Epidermal melanocyte (primary cell): Measurements from ENCODE around the gene RELN.
"Not testable (repeated sequence)": the region's sequence is repeated elsewhere in the genome, so short reads cannot be mapped to it uniquely, and the experiment has no call there.

ENCODE experiments used
- DNase-seq: peaks from one replicate; pipeline ENCODE4 v3.0.0; 2011; ENCODE audit warnings: low spot score; ENCODE audit not compliant: insufficient read length

Gene RELN

DNA sequence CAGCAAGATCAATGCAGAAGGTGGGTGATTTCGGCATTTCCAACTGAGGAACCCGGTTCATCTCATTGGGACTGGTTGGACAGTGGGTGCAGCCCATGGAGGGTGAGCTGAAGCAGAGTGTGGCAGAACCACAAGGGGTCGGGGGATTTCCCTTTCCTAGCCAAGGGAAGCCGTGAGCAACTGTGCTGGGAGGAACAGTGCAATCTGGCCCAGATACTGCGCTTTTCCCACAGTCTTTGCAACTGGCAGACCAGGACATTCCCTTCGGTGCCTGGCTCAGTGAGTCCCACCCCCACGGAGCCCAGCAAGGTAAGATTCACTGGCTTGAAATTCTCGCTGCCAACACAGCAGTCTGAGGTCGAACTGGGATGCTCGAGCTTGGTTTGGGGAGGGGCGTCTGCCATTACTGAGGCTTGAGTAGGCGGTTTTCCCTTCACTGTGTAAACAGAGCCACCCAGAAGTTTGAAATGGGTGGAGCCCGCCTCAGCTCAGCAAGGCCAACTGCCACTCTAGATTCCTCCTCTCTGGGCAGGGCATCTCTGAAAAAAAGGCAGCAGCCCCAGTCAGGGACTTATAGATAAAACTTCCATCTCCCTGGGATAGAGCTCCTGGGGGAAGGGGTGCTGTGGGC lies 484.8 kb downstream of the RELN start:
- DNase-seq = no peak

DNA sequence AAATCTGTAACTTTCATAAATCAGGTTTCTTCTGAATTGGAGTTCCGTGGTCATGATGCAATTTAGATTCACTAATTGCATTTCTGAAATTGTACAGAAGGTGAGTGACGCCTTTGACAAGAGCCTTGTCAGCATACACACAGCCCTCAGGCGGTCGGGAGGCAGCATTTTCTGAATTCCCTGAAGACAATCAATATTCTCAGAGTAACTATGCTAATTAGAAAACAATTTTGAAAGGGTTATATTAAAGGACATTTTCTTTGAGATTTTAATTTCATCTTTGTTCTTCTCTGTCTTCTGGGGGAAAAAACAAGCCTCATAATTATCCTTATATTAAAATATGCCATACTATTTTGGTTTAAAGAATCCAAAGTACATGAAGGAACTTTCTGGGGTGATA lies 488.3 kb downstream of the RELN start:
- no peak for DNase-seq

DNA sequence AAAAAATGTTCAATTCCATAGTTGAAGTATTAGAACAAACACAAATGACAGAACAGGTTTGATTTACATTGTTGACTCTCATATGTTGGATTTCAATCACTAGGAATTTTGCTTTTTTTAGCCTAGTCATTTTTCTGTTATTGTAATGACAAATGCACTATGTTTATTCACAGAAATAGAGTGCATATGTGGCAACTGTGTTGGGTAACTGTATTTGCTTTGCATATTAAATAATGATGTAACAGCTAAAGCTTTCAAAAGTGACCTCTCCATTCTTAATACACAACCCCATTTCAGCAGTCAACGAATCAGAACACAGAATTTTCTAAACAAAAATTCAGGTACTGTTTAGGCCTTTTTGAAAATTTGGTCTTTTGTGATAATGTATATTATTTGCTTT lies 489.5 kb downstream of the RELN start:
- DNase-seq = no peak

DNA sequence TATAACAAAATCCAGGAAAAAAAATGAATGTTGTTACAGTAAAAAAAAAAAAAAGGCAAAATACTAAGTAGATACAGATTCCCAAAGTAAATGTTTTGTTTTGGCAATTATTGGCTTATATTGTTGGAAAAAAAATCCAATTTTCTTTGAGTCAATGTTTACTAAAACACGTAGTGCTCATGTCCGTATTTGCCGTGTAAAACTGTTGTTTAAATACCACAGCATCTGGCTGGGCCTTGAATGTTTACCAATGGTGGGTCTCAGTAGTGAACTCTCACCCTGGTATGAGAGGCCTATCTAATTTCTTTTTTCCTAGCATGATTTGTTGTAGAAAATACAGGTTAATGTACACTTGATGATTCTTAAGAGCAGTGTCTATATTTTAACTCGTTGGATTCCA lies 502.0 kb downstream of the RELN start:
- no peak for DNase-seq

DNA sequence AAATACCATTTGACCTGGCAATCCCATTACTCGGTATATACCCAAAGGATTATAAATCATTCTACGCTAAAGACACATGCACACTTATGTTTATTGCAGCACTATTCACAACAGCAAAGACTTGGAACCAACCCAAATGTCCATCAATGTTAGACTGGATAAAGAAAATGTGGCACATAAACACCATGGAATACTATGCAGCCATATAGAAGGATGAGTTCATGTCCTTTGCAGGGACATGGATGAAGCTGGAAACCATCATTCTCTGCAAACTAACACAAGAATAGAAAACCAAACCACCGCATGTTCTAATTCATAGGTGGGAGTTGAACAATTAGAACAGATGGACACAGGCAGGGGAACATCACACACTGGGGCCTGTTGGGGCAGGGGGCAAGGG lies 502.6 kb downstream of the RELN start:
- DNase-seq = not testable (repeated sequence)

DNA sequence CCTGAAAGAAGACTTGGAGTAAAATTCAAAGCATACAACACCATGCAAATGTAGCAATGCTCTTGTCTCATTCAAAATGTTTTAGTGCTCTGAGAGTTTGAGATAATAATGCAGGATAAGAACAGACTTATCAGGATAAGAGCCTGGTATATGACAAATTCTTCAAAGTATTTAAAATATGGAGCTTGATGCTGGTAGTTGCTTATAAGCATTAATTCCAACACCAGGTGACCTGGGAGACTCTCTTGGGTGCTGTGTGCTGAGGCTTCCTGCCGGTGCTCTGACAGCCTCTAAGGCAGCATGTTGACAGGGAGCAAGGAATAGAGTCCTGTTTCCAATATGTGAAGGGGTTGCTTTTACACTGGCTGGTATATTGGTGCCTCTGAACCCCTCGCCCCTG lies 508.7 kb downstream of the RELN start:
- DNase-seq = no peak

DNA sequence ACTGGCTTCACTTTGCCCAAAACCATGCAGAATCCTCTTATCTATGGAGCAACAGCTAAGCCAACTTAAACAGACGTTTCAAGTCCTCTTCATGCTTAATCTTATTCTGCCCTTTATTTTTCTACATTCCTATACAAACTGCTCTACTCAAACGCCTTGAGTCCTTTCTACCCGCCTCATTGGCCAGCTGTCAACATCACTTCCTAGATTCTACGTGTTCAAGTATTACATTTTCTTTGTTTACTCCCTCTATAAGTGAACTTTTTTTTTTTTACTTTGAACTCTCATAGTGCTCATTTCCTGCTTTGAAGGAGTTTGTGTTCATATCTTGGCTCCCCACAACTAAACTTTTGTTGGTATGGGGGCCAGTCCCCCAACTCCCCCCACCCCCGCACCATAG lies 514.5 kb downstream of the RELN start:
- no peak for DNase-seq

DNA sequence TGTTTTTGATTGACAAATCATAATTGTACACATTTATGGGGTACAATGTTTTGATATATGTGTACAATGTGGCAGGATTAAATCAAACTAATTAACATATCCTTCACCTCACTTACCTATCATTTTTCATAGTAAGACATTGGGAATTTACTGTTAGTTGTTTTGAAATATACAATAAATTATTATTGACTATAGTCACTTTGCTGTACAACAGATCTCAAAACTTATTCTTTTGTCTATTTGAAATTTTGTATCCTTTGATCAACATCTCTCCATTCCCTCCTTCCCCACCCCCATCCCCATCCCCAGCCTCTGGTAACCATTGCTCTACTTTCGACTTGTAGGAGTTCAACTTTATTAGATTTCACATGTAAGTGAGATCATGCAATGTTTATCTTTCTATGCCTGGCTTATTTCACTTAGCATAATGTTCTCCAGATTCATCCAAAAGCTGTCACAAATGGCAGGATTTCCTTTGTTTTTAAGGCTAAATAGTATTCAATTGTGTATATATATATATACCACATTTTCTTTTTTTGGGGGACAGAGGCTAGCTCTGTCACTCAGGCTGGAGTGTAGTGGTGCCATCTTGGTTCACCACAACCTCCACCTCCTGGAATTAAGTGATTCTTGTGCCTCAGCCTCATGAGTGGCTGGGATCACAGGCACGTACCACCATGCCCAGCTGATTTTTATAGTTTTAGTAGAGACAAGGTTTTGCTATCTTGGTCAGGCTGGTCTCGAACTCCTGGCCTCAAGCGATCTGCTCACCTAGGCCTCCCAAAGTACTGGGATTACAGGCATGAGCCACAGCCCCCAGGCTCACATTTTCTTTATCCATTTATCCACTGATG lies 520.1 kb downstream of the RELN start:
- no peak for DNase-seq

DNA sequence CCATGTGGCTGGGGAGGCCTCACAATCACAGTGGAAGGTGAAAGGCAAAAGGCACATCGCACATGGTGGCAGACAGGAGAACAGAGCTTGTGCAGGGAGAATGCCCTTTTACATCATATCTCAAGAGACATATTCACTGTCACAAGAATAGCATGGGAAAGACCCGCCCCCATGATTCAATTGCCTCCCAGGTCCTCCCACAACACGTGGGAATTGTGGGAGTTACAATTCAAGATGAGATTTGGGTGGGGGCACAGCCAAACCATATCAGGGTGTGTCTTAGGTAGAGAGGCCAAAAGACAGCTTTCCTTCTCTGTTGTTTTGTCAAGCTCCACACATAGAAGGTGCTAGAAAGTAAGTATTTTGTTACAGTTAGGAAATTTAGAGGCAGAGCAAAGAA lies 522.6 kb downstream of the RELN start:
- DNase-seq = no peak

DNA sequence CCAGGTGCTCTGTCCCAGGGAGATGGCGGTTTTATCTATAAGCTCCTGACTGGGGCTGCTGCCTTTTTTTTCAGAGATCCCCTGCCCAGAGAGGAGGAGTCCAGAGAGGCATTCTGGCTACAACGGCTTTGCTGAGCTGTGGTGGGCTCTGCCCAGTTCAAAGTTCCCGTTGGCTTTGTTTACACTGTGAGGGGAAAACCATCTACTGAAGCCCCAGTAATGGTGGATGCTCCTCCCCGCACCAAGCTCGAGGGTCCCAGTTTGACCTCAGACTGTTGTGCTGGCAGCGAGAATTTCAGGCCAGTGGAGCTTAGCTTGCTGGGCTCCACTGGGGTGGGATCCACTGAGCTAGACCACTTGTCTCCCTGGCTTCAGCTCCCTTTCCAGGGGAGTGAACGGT lies 527.1 kb downstream of the RELN start:
- no peak for DNase-seq

DNA sequence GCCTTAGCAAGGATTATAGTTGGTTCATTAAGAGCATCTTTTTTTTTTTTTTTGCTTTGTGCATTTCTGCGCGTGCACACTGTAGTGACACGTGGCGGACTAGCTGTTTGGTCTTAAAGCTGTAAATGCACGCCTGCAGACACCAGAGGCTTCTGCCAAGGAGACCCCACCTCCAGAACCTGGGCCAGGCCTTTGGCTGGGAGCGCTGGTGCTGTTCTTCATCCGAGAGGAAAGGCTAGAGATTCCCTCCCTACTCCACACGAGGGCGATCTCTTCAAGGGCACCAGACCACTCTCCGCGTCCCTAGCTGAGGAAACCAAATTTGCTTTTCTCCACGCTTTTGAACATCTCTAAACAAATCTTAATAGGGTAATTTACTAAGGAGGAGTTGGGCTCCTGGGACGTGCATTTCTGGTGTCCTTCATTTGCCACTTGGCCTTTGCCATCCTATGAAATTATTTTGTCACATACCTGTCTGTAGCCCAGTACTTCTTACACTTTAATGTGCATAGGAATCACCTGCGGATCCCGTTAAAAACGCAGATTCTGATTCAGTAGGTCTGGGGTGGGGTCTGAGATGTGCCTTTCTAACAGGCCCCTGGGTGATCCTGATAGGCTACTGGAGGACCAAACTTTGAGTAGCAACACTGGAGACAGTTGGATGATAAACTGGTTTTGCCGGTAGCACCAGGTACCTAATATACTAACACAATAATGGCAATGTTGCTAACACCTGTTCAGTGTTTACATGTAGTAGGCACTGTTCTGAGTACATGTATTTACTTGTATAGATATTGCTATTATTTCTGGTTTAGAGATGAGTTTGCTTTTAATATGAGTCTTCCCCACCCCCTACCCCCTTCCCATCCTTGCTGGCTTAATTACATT lies 542.1 kb downstream of the RELN start:
- no peak for DNase-seq

DNA sequence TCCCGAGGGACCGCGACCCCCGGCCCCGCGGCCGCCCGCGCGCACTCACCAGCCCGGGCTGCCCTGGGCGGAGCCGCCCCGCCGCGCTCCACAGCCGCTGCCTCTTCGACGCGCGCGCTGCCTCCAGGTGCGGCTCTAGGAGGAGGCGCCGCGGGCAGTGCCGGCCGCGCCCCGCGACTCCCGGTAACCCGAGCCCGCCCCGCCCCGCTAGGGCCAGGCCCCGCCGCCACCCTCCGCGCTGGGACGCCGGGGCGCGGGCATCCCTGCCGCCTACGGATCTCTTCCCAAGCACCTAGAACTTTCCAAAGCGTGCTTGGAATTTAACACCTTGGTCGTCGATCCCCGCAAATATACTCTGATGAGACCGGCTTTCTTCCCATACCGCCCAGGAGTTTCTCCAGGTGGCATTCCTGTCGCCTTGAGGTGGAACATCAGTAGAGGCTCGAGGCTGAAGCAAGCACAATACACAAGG lies 543.4 kb downstream of the RELN start, which contains the start of gene SLC26A5:
Gene SLC26A5, minus strand, starts transcription at position 159 of the 472 bp plus-strand sequence. CDS start 24,693 bp downstream, outside the sequence.
- no peak for DNase-seq

DNA sequence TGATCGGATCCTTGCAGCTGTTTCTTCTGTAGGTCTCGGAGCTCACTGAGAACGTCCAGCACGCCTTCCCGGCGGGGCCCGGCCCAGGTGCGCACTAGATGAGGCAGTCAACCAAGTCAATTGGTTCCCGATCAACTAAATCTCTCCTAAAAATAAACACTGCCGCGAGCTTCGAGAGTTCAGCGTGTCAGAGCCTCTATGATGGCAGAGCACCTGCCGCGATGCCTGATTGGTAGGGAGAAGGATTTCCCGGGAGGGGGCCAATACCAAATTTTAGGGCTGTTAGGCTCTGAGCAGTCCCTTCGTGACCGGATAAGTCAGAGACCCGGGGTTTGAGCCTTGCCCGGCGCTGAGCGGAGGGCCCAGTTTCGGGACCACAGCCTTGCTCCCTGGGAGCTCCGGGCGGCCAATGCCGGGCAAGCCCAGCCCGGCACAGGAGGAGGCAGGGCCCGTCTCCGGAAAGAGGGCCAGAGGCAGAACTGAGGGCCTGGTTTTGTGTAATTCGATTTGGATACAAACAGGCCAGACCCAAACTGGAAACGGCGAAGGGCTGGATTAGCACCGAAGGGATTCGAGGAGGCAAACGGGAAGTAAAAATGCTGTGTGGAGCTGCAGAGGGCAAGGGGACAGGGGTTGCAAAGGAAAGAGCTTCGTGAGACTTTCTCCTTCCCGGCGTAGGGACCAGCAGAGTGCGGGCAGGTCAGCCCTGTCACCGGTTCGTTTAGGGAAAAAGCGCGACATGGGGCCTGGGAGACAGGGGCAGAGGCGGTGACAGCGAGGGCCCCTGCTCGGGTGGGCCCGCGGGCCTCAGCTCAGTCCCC lies 544.0 kb downstream of the RELN start:
- no peak for DNase-seq

DNA sequence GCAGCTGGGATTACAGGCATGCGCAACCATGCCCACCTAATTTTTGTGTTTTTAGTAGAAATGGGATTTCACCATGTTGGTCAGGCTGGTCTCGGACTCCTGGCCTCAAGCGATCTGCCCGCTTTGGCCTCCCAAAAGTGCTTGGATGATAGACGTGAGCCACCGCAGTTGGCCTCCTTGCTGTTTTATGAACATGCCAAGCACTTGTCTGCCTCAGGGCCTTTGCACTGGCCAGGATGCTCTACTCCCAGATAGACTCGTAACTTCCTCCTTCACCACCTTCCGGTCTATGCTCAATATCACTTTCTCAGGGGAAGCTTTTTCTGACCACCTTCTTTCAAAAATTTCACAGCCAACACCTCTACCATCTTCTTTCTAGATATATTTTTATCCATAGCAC lies 549.8 kb downstream of the RELN start:
- no peak for DNase-seq

DNA sequence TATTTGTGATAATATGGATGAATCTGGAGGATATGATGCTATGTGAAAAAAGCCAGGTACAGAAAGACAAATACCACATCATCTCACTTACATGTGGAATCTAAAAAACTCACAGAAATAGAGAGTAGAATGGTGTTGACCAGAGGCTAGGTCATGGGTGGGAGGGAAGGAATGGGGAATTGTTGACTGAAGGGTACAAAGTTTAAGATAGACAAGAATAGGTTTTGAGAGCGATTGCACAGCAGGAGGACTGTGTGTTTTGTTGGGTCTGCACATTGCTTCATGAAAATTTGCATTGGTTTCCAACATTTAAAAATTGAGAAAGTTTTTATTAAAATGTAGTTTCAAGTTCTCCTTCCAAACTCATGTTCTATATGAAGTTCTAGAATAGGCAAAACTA lies 551.8 kb downstream of the RELN start:
- no peak for DNase-seq

DNA sequence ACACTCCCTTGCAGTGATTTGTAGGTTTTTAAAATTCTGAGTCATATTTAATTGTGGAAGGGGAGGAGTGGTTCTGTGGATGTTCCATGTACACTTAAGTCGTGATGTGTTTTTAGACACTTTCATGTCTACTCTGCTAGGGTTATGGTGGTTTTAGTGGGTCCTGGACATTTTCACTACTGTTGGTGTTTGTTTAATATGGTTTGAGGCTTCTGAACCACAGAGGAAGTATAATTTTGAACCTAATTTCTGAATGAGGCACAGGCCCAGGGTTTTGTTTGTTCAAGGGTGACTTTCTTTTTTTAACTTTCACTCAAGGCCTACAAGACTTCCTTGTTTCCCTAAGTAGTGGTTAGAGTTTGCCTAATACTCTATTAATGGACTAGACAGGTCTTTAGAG lies 556.7 kb downstream of the RELN start:
- no peak for DNase-seq

DNA sequence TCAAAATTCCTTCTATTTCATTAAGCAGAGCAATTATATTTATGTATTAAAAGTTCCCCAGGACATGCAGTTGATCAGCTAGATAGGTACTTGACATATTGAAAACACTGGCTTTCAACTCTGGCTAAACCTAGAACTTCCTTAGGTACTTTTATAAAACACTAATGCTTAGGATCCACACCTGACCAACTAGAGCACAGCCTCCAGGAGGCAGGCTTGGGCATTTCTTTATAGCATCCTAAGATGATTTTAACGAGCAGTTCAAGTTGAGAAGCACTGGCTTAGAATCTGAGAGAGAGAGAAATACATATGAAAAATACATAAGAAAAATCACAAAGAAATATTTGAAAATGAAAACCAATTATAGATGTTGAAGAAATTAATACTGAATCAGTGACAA lies 564.3 kb downstream of the RELN start:
- DNase-seq = no peak

DNA sequence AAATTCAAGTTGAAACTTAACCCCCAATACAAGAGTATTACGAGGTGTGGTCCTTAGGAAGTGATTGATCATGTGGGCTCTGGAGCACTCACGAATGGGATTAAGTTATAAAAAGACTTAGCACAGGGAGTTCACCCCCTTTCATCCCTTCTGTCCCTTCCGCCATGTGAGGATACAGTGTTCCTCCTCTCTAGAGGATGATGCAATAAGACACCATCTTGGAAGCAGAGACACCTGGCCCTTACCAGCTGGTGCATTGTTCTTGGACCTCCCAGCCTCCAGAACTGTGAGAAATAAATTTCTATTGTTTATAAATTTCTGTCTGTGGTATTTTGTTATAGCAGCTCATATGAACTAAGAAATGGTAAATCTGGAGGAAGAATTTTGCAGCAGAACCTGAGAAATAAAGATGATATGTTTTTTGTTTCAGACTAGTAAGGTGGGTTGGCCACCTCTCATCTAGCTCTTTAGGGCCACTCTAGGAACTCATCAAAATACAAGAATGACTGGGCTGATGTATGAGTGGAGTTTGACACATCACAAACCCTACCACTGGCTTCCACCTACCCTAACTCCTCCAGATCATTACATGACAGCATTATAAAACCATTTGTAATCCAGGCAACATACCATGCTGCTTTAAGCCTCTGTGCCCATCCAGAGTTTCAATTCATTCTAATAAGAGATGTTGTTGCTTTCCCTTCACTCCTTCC lies 565.8 kb downstream of the RELN start:
- no peak for DNase-seq
